H1 (cell line): ENCODE results near the gene RPS17.
A peak's percentile ranks its signal among the peaks of the same experiment; 100 is the strongest.

Source experiments
- EZH2 ChIP-seq: fragments of 200-600 bp; sonication (generic); IDR thresholded peaks from 2 replicates; pipeline ENCODE4 v1.7.1; 2012; ENCODE audit warnings: low read depth, mild to moderate bottlenecking, moderate library complexity, low read length, inconsistent platforms; ENCODE audit not compliant: severe bottlenecking
- GTF2F1 ChIP-seq: IDR thresholded peaks from 2 replicates; pipeline ENCODE4 v1.6.1; 2012; ENCODE audit warnings: low read depth, low read length, improper control_type of control experiment, borderline replicate concordance
- HDAC2 ChIP-seq, 2 experiments: fragments of 300-600 bp in 1 of 2; sonication (generic) in 1 of 2; IDR thresholded peaks; 2 replicates each; pipeline ENCODE4 v1.6.1; 2011 to 2012; ENCODE audit warnings: low read depth in 2 of 2, low read length in 2 of 2, mild to moderate bottlenecking in 2 of 2, moderate library complexity in 2 of 2, borderline replicate concordance in 1 of 2, inconsistent platforms in 1 of 2
- HDAC6 ChIP-seq: IDR thresholded peaks from one replicate; pipeline ENCODE4 v1.7.1; 2012; ENCODE audit warnings: low read depth, mild to moderate bottlenecking, inconsistent platforms, low read length, moderate library complexity
- KDM4A ChIP-seq: IDR thresholded peaks from one replicate; pipeline ENCODE4 v1.7.1; 2012; ENCODE audit warnings: low read depth, mild to moderate bottlenecking, moderate library complexity, low read length, inconsistent platforms; ENCODE audit not compliant: severe bottlenecking
- POLR2A ChIP-seq, 2 experiments: IDR thresholded peaks; 1 replicate in 1 of 2; 2 replicates in 1 of 2; pipeline ENCODE4 v1.6.1; 2011; ENCODE audit warnings: low read depth in 2 of 2, low read length in 2 of 2, mild to moderate bottlenecking in 2 of 2; ENCODE audit errors: control extremely low read depth in 1 of 2
- POLR2AphosphoS5 ChIP-seq: IDR thresholded peaks from 2 replicates; pipeline ENCODE4 v1.6.1; 2011; ENCODE audit warnings: low read depth, low read length
- RBBP5 ChIP-seq: IDR thresholded peaks from 2 replicates; pipeline ENCODE4 v1.7.1; 2012; ENCODE audit warnings: low read depth, mild to moderate bottlenecking, inconsistent platforms, low read length, moderate library complexity, borderline replicate concordance
- ZNF274 ChIP-seq: IDR thresholded peaks from 2 replicates; pipeline ENCODE4 v1.7.0; 2012; ENCODE audit warnings: low read length, borderline replicate concordance; ENCODE audit errors: extremely low read depth
- TF ChIP-seq, protein P1 (sequence below), 3 experiments: IDR thresholded peaks; 1 replicate in 2 of 3; 2 replicates in 1 of 3; pipeline versions ENCODE4 v1.5.1 to v1.6.1; 2011; ENCODE audit warnings: low read length in 3 of 3, mild to moderate bottlenecking in 3 of 3, inconsistent platforms in 2 of 3, low read depth in 1 of 3, moderate library complexity in 1 of 3; ENCODE audit not compliant: insufficient read depth in 1 of 3; ENCODE audit errors: control extremely low read depth in 1 of 3
- TF ChIP-seq, protein P2 (sequence below): IDR thresholded peaks from 2 replicates; pipeline ENCODE4 v1.6.1; 2011; ENCODE audit warnings: low read depth, mild to moderate bottlenecking, low read length; ENCODE audit not compliant: insufficient read depth

DNA sequence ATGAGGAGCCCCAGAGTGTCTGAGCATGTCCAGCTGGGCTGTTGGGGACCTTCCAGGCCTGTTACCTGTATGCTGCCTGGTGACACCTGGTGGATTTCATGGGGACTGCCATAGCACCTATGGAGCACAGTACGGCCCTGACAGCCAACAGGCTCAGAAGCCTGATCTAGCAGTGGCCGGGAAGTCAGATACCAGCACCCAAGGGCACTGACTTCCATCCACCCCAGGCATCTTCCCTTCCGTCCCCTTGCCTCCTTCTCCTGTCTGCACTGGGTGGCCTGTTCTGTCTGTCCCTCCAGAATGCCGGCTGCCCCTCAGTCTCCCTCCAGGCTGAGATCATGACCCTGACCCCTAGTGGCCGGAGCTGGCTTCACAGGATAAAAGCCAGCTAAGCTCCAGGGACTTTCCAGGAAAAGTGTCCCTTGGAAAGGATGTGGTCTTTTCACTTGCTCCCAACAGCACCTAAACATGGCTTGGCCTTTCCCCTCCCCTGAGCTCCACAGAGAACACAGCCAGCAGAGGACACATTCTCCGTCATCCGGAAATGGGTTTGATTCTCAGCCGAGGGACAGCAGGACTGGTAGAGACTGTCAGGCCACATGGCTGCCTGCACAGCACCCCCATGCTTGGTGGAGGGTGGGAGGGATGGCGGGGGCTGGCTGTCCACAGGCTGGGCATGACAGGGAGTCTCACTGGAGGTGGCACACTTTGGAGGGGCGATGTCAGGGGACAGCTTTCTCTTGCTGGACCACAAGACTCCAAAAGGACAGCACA lies 9.5 kb downstream of the RPS17 start:
- TF ChIP-seq, protein P1, sequence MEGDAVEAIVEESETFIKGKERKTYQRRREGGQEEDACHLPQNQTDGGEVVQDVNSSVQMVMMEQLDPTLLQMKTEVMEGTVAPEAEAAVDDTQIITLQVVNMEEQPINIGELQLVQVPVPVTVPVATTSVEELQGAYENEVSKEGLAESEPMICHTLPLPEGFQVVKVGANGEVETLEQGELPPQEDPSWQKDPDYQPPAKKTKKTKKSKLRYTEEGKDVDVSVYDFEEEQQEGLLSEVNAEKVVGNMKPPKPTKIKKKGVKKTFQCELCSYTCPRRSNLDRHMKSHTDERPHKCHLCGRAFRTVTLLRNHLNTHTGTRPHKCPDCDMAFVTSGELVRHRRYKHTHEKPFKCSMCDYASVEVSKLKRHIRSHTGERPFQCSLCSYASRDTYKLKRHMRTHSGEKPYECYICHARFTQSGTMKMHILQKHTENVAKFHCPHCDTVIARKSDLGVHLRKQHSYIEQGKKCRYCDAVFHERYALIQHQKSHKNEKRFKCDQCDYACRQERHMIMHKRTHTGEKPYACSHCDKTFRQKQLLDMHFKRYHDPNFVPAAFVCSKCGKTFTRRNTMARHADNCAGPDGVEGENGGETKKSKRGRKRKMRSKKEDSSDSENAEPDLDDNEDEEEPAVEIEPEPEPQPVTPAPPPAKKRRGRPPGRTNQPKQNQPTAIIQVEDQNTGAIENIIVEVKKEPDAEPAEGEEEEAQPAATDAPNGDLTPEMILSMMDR (IDR thresholded peaks at IDR 0.05; ENCODE audit: control extremely low read depth in 1 of 3, insufficient read depth in 1 of 3, low read depth in 1 of 3, low read length in 3 of 3), result peak in 2 of 3 experiments; percentile 70 to 73; a peak in 3 of 4 replicates
- TF ChIP-seq EZH2 (no peak), POLR2AphosphoS5 (no peak), RBBP5 (no peak), HDAC6 (no peak), KDM4A (peak; percentile 42), HDAC2 (IDR thresholded peaks at IDR 0.05; ENCODE audit: borderline replicate concordance in 1 of 2, low read depth in 2 of 2, low read length in 2 of 2) (no peak), ZNF274 (no peak), GTF2F1 (0 out of 2 replicates have a peak, but pooled peaks have one; percentile 3), POLR2A (IDR thresholded peaks at IDR 0.05; ENCODE audit: control extremely low read depth in 1 of 2, low read depth in 2 of 2, low read length in 2 of 2) (no peak)
- TF ChIP-seq, protein P2, sequence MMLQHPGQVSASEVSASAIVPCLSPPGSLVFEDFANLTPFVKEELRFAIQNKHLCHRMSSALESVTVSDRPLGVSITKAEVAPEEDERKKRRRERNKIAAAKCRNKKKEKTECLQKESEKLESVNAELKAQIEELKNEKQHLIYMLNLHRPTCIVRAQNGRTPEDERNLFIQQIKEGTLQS, result no peak
